Stimulated activated naive CD4-positive, alpha-beta T cell treated with Interleukin-2 at 50 U/mL for 16 hours (primary cell): Measurements from ENCODE around the gene INTS1.

Source experiments
- DNase-seq: peaks from one replicate; lab custom pipeline; 2025; lab: John Stamatoyannopoulos, UW

The INTS1 gene

DNA sequence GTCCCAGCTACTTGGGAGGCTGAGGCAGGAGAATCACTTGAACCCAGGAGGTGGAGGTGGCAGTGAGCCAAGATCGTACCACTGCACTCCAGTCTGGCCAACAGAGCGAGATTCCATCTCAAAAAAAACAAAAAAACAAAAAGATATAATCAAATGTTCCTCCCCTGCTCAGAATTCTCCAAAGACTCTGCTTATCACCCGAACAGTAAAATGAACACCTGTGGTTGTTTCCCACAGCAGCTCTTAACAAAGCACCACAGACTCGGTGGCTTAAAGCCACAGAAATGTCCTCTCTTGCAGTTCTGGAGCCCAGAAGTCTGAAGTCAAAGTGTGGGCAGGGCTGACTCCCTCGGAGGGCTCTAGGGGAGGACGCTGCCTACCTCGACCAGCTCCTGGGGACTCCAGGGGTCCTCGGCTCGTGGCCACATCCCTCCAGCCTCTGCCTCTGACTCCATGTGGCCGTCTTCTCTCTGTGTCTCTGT, 4.1 kb upstream of the INTS1 start:
- no peak for DNase-seq

DNA sequence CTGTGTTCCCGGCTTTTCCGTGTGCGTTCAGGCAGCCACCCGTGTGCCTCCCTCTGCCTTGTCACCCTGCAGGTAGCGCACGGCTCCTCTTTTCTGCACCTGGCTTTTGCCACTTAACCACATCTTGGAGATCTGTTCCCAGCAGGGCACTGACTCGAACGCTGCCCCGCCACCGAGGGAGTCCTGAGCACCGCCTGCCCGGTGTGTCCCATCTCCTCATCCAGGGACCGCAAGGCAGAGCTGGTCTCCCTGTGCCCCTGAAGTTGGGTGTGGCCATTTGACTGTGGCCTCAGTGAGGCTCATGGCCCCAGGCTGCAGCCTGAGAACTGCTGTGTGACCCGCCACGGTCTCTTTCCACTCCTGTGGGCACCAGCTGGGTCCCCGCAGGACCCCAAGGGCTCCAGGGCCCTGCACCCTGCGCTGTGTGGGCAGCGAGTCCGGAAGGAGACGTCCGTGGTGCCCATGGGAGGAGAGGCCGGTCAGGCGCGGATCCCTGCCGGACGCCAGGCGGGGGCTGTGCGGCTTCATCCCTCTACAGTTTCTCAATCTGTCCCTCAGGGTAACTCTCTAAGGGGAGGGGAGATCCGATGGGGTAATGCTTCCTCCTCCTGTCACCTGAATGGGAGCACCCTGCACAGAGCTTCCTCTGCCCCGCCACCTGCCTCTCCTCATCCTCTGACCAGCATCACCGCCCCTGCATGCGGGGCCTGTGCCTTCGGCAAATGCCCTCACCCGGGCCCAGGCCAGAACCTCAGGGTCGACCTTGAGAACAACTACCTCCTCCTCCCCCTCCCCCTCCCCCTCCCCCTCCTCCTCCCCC, 1.8 kb upstream of the INTS1 start:
- DNase-seq, result no peak

DNA sequence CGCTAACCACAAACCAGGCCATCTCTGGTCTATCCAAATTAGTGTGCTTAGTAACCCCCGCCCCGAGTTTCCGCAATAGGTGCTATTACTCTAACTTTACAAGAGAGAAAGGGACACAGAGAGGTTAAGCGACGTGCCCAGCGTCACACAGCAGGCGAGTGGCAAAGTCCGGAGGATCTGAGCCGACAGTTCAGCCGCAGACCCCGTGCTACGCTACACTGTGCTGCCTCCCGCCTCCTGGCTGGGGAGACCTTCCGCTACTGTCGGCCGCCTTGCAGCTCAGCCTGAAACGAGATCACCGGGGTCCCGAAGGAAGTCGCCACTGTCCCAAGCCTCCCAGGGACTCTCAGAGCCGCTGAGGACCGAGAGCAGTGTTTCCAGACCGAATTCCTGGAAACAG, 799 bp downstream of the INTS1 start:
- DNase-seq, result no peak

DNA sequence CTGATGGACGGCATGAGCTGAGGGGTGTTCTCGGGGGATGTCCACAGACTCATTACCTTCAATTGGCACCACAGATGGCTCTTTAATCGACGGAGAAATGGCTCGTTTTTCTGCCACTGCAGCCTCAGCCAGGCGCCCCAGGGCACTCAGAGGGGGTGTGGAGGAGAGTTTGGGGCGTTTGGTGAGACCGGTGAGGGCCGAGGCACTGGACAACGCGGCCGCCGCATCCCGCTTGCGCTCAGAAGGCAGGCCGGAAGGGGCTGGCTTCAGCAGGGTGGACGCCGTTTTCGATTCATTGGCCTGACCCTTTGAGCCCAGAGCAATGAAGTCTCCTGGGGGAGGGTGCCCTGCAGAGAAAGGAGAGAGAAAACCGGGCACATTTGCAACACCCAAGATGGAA, 1.3 kb downstream of the INTS1 start:
- DNase-seq, result no peak

DNA sequence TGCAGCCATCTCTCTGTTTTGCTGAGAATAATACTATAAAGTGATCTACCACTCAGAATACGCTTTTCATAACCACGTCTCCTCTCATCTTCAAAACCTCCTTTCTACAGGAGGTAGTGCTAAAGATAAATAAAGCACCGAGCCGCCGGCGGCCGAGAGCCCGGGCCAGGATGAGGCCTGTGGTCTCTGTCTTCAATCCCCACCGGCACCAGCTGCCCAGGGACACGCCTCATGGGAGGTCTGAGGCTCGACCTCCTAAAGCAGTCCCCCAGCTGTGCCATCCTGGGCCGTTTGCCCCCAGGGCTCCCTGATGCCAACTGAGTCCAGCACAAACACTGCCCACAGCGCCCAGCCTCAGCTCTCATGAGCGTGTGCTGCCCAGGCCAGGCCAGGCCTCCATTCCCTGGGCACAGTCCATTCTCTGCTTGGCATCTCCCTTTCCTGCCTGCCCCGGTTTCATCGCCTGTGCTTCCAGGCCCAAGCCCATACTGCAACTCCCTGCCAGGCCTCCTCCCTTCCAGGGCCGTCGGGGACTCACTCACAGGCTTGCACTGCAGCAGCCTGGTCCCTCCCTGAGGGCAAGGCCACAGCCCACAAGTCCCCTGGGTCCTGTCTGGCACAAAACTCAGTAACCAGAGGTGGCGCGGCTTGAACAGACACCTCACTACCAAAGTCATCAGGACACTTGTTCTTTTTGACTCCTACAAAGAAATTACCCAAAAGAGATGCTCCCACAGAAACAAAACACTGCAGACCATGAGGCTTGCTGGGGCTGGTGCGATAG, 2.5 kb downstream of the INTS1 start:
- no peak for DNase-seq

DNA sequence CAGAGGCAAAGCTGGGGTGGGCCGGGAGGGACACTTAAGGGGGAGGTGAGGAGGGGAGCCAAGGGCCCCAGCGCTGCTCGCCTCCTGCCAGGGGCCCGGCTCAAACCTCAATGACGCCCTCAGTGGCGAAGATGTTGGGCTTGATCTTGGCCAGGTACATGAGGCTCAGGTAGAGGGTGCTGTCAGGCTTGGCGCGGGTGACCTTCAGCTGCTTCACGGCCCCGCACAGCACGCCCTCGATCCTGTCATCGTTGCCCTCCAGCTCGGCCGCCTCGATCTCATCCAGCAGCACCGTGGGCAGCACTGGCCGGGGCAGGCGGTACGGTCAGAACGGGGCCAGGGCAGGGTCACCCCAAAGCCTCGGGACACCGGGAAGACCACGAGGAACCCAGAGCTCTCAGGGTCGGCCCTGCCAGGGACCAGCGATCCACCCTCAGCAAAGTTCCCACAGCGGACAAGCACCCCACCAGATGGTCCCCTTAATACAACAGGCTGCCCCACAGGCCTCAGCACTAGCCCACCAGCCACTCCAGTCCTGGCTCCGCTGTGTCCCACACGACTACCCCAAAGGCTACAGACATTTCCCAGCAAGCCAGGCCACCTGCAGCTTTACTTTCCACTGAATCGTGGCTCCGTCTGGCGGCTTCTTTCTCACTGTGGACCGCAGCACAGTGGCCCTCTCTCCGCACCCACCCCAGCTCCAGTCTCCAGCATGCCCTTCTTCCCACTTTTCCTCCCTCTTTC, 4.0 kb downstream of the INTS1 start:
- DNase-seq, result no peak

DNA sequence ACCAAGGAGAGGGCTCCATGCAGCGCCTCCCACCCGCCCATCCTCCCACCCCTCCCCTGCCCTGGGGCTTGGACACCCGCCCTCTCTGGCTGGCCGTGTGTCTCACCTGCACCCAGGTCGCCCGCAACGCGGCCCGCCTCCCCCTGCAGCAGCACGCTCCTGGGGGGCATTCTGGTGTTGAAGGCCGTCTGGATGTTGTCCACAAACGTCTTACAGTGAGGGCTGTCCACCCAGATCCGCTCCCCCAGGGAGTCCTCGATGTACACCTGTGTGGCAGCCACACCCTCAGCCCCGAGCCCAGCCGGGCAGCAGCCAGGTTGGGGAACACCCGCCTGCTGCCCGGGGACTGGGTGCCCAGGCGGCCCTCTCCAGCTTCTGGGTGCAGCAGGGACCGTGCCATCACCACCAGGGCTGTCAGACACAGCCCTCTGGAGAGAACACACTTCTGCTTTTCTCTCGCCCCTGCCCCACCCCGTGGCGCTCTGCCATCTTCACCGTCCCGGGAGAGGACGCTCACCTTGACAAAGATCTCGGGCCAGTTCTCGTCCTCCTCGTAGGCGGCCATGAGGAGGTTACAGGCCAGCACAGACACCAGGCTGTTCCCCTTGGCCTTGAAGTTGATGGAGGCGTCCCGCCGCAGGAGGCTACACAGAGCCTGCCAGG, 4.7 kb downstream of the INTS1 start:
- DNase-seq, result no peak

DNA sequence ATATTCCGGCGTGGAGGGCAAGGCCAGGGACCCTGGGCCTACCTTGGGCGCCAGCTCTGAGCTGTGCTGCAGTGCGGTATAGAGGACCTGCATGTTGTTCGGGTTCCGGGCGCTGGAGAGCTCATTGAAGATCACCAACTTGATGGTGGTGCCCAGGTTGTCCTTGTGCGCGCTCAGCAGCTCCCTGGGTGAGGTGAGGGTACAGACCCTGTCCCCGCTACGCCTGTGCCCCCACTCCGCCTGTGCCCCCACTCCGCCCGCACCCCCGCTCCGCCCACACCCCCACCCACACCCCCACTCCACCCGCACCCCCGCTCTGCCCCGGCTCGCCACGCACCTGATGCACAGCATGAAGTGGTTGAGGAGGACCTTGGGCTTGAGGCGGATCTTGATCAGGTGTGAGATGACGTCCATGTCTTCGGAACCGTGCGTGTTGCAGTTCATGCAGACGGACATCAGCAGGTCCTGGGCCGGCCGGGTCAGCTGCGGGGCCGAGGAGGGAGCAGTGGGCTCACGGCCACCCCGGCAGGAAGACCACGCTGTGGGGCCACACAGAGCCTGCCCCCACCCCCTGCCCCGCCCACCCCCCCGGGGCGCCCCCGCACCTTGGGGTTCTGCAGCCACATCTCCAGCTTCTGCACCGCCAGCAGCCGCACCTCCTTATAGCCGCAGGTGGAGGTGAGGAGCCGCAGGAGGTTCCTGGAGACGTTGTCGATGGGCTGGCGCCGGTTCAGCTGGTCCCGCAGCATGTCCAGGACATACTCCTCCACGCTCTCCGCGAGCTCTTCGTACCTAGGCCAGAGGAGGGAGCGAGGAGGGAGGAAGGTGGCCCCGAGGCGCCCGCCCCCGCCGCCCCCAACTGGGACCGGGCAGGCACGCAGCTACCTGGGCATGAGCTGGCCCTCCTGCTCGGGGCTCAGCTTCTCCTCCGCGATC, 5.6 kb downstream of the INTS1 start:
- no peak for DNase-seq

DNA sequence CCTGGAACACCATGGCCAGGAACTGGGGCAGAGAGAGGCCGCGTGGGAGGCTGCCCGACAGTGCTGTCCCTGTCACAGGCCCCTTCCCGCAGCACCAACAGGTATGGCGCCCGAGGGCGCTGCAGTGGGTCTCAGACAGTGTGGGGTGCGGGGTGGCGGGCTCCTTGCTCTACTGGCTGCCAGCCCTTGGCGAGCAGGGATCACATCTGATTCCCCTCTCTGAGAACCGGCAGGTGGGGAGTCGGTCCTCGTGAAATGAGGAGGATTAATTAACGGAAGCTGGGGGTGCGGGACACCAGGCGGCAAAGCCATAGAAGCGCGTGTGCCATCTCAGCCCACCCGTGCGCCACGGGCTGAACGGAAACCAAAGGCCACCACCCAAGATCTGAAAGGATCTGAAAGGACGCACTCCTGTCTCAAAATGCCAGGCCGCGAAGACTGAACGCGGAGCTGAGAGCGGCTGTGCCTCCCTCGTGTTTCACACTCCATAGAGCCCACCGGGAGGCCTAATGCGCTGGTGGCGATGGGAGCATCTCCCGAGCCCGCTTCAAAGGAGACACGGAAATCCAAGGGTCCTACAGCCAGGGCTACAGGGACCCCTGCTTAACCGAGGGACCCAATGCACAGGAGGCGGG, 6.8 kb downstream of the INTS1 start:
- DNase-seq, result no peak

DNA sequence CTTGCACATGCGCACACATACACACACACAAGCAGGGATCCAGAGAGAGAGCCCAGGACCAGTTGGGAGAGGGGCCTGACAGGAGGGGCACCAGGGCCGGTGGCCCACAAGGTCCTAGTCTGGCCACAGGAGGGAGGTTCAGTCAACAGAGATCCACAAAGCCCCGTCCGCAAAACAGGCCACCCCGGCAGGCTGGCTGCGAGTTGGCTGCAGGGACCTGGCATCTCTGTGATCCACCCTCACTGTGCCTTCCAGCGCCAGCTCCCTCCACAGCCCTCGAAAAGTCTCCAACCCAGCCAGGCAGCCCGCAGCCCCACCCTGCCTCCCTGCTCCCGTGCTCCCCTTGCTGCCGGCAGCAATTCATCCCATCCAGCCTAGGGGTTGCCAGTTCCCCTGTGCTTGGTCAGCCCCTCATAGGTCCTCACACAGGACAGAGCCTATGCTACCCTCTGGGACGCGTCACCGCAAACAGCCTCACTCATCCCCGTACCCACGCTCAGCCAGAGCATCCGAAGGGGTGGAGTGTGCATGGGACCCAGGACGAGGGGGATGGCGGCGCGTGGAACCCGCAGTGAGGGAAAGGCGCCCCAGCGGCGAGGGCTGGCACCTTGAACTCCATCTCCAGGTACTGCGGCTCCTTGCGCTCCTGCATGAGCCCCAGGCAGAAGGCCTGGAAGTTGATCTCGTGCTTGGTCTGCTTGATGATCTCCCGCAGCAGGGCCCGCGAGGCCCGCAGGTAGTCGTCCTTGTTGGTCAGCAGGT, 7.5 kb downstream of the INTS1 start:
- DNase-seq, result no peak

DNA sequence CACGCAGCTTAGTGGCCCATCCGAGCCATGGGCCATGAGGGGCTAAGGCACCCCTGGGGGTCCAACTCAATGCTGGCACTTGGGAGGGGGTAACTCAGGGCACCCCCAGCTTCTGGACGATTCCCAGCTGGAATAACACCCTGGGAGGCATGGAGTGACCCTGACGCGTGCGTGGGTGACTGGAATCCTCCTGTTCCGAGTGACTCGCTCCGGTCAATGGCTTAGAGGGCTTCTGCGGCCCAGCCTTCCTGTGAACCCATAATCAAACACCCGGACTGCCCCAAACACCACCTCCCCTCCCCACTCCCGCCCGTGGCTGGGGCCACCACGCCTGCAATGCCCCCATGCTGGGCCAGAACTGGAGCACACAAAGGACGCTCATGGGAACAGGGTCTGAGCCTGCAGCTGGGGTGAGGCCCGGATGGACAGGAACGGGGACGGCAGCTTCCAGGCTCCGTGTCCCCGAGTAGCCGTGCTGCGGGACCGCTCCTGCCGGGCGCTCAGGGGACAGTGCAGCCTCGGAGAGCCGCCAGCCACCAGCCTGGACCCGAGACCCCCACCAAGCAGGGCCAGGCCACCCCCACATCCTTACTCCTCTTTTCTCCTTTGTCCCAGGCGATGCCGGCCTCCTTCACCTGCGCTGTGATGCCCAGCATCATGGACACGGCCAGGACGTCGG, 8.5 kb downstream of the INTS1 start:
- DNase-seq, result no peak

DNA sequence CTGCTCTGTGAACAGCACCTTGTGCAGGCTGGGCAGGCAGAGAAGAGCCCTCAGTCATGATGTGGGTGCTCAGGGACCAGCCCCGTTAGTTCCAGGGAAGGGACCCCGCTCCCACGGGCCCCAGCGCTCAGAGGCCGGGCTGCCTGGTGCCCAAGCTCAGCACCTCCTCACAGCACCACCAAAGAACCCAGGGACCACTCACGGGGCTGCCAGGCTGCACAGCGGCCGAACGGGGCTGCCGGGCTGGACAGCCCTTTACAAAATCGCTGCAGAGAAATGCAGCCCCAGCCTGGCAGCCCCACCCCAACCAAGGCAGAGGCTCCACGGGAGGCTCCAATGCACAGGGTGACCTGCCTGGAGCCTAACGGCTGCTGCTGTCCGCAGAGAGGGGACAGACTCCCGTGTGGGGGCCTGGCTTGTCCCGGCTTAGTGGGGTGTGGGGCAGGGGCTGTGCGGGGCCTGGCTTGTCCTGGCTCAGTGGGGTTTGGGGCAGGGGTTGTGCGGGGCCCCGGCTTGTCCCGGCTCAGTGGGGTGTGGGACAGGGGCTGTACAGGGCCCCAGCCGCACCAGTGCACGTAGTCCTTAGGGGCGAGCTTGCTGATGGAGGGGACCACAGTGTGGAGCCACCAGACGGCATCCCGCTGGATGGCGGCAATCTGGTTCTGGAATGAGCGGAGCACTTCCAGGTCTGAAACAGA, 9.2 kb downstream of the INTS1 start:
- DNase-seq, result no peak

DNA sequence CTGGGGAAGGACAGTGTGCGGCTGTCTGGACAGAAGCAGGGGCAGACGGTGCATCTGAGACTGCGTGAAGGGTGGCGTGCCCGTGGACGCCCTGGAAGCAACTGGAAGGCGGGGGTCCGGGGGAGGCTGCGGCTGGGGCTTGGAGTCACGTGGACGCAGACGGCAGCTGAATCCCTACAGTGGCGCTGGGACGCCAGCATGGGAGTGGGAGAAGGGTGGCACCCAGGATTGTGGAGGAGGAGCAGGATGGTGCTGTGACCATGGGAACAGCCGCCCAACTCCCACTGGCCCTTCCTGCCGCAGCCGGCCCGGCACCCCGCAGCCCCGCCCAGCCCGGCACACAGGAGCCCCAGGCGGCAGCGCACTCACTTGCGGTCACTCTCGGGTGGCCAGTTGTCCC, 9.7 kb downstream of the INTS1 start:
- DNase-seq, result no peak

DNA sequence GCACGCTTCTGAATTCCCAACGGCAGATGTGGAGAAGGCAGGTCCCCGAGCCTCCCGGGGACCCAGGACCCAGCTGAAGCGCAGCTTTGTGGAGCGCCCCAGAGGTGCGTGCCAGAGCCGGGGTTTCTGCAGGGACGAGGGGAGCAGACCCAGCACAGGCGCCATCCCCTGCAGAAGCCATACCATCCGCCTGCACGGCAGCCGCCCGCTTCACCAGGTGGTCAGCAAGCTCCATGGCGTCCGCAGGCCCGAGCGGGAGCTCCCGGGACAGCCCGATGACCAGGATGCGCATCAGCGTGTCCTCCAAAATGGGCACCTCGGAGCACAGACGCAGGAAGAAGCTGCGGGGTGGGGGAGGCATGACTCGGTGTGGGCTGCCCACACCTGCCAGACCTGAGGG, 10.6 kb downstream of the INTS1 start:
- no peak for DNase-seq

DNA sequence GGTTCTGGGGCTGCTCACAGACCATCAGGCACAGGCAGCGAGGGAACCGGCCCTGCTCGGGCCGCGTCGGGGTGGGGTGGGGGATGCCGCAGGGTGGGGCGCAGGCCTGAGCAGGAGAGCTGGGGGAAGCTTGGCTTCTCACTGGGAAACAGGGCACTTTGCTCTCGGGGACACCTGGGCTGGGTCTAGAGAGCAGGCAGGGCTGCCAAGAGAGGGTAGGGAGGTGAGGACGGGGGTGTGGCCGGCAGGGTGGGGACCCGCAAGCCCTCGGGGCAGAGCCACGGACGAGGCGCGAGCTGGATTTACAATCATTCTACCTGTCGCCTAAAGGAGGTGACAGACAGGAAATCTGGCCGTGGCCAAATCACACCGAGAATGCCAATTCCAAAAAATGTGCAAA, 11.1 kb downstream of the INTS1 start:
- DNase-seq, result no peak

DNA sequence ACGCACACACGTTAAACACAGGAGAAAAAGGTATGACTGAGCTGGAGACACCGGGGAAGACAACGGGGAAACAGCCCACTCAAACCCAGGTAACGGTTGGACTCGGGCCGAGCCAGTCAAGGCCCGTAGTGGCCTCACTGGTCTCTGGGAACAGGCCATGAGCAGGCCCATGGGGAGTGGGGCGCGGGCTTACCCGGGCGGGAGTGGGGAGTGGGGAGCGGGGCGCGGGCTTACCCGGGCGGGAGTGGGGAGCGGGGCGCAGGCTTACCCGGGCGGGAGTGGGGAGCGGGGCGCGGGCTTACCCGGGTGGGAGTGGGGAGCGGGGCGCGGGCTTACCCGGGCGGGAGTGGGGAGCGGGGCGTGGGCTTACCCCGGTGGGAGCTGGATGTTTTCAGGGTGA, 11.5 kb downstream of the INTS1 start:
- no peak for DNase-seq

DNA sequence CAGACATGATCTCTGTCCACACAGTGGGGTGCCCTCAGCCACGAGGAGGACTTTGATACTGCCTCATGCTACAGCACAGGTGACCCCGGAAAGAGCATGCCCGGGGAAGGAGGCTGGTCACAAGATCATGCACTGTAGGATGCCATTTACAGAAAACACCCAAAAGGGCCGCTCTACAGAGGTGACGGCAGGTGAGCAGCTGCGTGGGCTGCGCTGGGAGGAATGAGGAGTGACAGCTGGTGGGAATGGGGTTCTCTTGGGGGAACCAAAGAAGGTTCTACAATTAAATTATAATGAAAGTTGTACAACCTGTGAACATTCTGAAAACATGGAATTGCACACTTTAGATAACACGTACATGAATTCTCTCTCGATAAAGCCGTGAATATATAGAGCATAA, 12.0 kb downstream of the INTS1 start:
- no peak for DNase-seq

DNA sequence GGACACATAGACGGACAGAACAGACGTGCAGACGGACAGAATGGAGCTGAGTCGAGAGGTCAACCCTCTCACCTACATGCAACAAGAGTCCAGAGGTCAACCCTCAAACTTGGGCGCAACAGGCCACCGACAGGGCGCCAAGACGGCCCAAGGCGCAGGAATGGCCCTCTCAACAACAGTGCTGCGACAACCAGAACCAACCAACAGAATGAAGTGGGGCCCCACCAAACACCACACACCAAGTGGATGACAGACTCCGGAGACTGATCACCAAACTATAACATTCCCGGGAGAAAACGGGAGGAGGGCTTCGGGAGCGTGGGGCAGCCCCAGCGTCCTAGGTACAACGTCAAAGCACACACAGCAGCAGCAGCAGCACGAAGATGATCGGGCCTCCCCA, 13.4 kb downstream of the INTS1 start:
- DNase-seq, result no peak

DNA sequence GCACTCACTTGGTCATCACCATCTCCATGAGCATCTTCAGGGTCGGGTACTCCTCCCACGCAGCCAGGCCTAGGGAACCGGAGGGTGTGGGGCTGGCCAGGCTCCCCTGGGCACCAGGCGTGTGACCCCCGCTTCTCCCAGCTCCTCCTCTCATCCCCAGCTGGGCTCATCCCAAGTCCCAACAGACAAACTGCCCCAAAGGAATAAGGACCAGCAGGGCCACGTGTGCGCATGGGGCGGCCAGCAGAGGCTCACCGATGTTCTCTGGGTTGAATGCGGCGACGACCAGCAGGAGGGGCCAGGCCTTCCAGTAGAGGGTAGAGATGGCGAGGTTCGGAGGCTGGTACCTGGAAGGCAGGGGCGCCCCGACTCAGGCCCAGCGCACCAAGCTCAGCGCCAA, 14.9 kb downstream of the INTS1 start:
- no peak for DNase-seq
